GM21619 (cell line): ENCODE data around the gene TSPOAP1.

Experiments
- ATAC-seq: cut with Tn5 transposase; IDR thresholded peaks from one replicate; pipeline ENCODE4 v1.9.1; 2021; ENCODE audit not compliant: unreplicated experiment

TSPOAP1 gene

DNA sequence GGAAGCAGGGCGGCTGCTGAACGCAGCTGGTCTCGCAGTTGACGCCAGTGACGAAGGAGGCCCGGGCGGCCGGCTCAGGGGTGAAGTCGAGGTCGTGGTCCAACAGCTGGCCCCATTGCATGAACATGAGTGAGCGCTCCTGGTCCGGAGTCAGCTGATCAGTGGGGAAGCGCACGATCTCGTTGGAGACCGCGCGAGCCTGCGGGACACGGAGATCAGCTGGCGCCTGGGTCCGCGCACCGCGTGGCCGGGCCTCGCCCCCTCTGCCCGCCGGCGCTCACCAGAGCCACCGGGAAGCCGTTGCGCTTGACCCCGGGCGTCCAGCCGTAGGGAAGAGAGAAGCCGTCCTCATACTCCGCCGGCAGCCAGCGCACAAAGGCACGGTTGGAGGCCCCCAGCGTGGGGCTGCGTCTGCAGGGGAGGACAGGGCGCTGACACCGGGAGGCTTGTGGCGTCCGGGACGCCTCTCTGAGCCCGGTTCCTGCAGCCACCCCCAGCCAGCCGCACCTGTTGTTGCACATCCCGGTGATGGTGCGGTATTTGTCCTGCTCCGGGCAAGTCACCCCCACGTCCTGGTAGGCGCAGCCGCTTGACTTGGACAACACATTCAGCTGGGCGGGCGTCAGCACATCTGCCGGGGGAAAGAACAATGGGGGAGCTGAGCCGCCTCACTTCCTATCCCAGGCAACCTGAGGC, 49.4 kb downstream of the TSPOAP1 start:
- ATAC-seq, result no peak

DNA sequence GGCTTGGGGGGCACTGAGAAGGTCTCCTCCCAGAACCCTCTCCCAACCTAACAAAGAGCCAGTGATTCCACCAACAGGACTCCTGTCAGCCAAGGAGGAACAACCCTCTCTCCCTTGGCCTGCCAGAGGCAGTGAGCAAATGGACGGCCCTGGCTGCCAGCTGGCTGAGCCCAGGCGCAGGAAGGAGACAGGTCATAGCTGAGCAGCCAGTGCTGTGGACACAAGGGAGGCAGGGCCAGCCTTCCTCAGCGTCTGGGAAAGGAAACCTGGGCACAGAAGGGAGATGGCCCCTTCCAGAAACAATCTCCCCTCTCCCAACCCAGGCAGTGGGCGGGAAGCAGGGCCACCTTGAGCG, 50.0 kb downstream of the TSPOAP1 start:
- no peak for ATAC-seq

DNA sequence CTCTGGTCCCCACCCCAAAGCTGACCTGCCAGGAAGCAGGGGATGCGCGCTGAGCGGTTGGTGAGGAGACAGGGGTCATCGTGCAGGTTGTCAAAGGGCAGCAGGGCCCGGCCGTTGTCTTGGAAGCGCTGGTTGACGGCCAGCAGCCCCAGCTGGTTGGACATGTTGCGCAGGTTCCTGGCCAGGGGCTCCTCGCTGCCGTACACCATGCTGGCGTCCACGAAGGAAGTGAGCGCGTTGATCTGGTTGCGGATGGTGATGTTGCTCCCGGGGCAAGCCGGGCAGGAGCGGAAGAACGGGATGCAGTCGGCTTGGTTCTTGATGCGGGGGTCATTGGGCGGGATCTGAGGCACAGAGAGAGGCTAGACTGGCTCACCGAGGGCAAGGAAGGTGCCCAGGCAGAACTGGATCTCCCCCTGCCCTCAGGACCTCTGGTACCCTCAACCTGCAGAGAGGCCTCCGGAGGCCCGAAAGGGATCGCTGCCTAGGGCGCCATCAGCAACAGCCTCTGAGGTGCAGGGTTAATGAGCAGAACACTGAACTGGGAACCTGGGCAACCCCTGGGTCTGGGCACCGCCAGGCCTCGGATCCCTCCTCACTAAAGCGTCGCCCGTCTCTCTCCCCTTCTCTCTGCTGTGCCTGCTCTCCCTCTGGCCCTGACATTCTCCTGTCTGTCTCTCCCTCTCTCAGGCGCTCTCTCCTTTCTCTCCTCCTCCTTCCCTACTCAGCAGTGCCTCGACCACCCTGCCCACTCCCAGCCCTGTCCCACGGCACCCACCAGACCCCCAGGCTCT, 50.6 kb downstream of the TSPOAP1 start:
- no peak for ATAC-seq

DNA sequence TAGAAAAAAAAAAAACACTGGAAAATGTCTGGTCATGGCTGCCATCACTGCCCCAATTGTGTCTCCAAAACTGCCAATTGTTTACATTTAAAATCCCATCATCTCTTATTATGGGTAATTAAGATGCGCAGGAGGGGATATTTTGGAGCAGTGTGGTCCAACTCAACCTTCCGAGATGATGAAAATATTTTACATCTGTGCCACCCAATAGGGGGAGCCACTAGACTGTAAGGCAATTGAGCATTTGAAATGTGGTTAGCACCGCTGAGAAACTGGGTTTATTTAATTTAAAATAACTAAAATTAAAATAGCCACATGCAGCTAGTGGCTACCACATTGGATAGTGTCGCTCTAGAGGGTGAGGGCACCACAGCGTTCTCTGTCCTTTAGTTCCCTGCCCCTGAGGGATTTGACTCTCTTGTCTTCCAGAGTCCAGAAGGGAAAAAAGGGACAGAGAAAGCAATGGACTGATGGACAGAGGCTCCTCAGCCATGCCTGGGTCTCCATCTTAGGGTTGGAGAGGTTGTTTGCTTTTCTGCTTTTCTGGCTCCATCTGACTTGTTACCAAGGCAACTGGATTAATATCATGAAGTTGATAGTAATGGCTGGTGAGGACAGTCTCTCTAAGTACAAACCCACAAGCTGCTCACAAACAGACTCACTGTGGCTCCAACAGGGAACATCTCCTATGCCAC, 51.3 kb downstream of the TSPOAP1 start:
- no peak for ATAC-seq

DNA sequence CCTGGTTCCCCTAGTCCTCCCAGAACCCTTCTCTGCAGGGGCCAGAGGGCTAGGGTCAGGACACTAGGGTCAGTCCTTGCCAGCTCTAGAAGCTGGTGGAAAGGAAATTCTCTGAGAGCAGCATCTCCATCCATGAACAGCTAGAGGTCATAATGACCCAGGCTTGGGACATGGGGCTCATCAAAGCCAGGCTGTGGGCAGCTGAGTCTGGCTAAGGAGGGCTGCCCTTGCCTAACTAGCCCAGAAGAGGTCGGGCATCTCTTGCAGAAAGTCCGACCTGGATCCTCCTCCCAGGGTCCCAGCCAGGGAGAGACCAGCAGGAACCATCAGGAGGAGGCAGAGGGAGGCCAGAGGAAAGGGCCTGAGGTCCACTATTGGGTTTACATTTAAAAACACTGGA, 52.2 kb downstream of the TSPOAP1 start:
- ATAC-seq, result no peak

DNA sequence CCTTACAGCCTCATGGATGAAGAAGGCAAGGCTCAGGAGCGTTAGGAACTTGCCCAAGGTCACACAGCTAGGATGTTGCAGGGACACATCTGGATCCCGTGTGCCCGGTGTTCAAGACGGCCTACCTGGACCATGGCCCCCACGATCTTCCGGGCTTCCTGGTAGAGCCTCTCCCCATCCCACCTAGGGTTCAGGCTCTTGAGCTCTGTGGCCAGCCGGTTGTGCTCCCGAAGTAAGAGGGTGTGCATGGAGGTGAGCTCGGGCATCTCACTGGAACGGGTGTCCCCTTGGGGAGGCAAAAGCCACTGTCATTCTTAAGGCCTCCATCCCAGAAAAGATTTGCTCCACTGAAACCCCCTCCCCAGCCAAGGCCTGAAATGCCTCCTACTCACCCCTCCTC, 53.2 kb downstream of the TSPOAP1 start:
- no peak for ATAC-seq

DNA sequence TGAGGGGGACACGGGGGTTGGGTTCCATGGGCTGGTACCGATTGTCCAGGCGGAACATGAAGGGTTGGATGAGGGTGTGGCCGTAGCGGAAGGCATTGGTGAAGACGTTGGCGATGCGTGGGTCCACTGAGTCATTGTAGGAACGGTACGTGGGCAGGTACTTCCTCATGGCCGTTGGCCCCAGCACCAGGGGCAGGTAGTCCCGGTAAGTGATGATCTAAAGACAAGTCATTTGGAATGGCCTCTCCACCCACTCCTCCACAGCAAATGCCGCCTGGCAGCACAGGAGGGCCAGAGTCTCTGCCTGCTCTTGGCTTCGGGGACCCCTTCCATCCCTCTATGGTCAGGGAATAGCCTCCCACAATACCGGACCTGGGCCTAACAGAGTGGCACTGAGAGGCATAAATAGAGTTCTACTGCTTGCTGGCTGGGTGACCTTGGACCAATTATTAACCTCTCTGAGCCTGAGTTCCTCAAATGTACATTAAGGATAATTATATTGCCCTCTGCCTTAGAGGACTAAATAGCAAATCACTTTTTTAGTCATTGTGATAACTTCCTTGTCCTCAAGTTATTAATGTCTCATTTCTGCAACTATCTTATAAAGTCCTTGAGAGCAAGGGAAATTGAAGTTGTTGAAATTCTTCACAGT, 55.0 kb downstream of the TSPOAP1 start:
- no peak for ATAC-seq

DNA sequence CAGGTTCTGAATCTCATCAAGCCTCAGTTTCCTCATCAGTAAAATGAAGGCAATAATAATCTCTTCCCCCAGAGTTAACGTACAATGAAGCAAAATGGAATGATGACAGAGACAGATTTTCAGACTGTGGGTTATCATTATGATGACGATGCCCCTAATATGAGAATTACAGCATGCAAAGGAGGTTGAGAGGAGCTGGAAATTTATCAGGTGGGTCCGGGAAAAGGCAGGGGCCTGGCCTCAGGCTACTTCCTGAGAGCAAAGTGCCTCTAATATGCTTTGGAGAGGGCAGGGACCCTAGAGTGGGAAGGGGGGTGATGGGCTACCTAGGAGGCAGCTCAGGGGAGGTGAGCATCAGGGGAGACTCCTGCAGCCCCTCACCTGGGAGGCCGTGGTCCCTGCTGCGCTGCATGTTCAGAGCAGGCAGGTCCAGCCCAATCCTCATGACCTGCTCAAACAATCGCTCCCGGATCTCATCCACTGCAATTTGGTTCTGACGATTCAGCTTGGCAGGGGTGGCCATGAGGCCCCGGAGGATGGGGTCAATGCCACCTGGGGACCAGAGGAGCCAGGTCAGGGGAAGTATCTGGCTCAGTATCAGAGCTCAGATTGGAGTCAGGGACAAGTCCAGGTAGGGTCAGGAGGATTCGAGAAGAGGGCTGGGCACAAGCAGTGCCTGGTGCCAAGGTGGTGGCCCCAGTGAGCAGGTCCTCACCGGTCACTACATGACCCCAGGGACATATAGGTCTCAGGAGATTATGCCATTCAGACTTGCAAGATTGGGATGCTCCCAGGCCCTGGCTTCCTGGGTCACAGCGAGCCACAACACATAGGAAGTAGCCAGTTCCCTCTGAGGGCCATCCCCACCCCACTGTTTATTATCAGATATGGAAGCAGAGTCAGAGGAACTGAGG, 56.0 kb downstream of the TSPOAP1 start:
- no peak for ATAC-seq

DNA sequence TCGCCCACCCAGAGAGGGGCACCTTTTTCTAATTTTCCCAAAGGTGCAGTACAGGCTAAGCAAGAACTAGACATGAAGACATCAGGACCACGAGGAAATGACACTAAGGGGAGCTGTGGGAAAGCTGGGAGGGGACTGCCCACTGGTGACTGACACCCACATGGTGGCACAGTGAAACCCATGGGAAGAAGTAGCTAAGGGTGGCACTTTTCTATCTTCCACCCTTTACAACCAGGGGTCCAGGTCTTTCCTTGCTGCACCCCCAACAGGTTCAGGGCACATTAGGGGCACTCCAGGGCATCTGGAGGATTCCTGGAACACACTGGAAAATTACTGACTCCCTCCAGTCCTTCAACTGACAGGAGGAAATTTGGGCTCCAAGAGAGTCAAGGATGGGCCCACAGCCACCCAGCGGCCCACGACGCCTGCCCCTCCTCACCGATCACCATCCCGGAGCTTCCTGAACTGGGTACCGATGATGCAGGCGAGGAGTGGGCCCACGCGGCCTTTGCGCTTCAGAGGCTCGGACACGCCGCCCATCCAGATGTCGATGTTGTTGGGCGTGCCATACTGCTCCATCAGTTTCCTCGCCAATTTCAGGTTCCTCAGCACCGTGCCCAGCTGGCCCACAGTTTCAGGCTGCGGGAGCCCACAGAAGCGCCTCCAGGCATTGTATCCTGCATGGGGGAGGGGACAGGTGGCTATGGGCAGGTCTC, 57.2 kb downstream of the TSPOAP1 start:
- no peak for ATAC-seq

DNA sequence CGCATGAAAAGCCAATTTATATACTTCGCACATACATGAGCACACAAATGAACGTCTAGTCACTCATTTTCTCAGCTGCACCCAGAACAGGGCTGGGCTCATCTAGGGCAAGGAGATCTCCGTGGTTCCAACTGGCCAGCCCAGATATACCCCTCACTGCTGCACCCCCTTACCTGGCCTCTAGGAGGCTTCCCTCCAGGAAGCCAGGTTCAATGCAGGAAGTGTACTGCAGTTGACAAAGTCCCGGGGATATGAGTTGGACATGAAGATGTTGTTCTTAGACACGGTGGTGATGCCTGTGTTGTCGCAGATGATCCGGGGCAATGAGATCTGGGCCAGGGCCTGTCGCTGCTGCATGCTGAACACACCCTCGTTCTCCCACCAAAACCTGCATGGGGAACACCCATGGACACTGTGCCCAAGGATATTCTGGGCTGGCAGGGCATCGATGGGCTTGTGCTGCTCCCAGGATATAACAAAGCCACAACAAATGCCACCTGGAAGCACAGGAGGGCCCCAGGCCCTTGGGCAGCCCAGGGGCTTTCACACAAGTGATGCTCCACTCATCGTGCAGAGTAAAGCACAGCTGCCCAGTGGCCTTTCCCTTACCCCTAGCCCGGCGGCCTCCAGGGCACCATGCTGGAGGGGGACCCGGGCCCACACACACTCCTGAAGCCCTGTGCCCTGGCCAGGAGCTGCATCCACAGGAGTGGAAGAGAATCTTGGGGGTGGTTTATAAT, 57.9 kb downstream of the TSPOAP1 start:
- no peak for ATAC-seq

DNA sequence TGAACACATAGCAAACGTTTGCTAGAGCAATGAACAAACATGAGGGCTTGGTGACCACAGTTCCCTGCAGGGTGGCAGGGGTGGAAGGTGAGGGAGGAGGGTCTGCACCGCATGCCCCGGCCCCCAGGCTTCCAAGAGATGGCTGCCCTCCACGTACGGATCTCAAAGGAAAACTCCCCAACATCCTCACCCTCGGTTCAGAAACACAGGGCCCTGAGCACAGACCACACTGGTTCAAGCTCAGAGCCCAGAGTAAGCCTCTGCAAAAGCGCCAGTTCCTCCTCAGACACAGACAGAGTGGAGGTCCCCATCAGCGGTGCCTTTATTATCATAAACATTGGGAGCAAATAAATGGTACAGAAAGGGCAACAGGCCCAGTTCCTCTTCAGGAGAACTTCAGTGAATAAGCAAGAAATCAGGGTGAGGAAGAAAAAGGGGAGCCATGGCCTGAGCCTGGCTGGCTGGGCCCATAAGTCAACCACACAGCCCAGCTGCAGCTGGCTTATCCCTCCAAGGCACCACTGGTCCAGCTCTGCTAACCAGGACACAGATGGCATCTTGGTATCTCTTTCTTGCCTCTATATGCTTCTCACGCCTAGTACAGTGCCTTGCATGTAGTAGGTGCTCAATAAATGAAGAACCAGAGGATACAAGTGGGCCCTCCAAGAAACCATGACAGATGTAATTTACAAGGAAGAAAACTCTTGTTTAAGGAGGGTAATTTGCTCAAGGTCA, 58.9 kb downstream of the TSPOAP1 start:
- ATAC-seq, result no peak

DNA sequence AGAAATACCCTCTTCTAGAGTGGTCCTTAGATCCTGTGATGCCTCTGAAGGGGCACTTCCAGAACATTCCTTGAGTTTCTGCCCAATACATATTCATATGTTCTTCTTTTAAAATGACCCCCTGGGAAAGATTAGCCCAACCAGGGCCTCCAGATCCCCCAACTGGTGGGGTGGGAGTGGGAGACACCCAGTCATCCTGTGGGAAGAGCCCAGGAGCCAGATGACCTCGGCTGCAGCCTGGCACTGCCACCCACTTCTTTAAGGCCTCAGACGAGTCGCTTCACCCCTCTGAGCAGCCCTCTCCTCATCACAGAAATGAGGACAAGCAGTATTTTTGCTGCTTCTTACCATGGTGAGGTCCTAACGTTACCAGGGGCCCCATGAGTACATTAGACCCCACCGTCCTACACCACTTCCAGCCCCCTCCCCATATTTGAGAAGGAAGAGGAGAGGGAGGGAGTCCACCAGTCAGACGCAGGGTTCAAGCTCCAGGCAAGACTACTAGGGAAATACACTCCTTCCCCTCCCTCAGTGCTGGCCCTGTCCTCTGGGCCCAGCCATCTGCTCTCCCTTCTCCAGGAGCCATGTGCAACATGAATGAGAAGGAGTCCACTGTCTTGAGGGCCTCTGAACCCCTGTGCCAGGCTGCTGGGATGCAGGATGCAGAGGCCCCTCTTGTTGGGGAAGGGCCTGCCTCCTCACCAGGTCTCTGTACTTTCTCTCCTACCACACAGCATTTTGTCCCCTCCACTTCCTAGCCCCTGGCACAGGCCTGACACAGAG, 59.6 kb downstream of the TSPOAP1 start:
- no peak for ATAC-seq

DNA sequence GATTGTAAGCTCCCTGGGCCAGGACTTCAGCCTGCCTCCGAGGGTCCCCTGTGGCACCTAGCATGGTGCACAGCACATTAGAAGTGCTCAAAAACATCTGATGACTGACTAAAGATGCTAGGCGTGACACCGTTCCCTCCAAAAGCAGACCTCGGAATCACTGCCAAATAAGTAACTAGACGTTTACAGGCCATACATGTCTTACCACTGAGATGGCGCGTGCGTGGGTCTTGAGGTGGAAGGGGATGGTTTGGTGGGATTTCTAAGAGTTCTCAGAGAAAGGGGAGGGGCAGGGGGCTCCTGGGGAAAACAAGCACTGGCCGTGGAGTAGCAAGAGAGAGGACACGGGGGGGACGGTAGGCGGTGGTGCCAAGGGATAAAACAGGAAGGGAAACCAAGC, 60.3 kb downstream of the TSPOAP1 start:
- no peak for ATAC-seq

DNA sequence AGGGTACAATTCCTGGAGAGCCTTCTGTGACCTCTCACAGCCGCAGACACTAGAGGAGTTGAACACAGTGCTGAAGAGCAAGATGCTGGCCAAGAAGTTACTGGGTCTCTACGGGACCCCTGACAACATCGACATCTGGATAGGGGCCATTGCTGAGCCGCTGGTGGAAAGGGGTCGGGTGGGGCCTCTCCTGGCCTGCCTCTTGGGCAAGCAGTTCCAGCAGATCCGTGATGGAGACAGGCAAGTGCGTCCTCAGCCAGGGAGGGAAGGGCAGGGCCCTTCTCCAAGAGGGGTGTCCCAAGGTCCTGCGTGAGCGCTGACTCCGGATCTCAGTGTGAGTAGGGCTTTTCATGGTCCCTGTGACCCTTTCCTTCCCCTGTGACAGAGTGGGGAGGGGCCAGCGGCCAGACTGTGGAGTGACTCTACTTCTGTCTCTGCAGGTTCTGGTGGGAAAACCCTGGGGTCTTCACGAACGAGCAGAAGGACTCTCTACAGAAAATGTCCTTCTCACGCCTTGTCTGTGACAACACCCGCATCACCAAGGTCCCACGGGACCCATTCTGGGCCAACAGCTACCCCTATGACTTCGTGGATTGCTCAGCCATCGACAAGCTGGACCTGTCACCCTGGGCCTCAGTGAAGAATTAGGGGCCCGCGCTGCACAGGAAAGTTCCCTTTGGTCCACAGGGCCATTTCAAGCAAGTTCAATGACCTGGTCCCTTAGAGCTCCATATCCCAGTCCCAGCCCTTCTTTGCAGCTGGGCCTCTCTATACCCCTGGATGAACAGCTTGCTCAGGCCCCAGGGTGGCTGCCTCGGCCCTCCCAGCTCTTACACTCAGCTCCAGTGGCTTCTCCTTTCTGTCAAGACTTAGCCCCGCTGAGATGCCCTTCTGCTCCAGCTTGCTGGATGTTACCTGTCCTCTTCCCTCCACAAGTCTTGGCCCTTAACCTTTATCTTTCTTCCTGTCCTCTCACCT, 61.0 kb downstream of the TSPOAP1 start:
- ATAC-seq, result no peak

DNA sequence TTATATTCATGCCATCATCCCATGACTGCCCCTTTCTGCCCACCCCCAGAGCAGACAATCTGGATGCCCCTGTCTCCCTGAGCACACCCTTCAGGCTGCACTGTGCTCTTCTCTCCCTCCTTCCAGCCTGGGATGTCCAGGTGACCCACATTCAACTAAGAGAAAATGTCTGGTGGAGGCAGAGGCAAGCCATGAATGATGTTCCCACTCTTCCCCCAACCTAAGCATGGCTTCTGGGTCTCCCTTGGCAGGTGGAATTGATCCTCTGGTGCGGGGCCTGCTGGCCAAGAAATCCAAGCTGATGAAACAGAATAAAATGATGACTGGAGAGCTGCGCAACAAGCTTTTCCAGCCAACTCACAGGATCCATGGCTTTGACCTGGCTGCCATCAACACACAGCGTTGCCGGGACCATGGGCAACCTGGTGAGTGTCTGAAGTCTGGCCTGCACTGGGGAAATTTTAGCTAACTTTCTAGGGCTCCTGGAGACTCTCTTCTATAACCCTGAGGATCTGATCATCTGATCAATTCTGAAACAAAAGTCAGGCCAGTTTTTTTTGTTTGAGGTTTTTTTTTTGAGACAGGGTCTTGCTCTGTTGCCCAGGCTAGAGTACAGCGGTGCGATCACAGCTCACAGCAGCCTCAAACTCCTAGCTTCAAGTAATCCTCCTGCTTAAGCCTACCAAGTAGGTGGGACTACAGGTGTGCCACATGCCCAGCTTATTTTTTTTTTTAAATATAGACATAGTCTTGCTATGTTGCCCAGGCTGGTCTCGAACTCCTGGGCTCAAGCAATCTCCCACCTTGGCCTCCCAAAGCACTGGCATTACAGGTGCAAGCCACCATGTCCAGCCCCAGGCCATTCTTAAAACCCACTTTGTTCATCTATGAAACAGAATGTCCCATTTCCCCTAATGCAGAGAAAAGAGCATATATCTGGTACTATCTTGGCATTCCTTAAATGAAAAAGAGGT, 62.4 kb downstream of the TSPOAP1 start:
- ATAC-seq, result no peak
